IPS-18a (cell line): ENCODE data around the gene PARVA.

Experiments used
- H3K27ac ChIP-seq: one replicate; pipeline ENCODE4 v1.5.1; 2013; ENCODE audit warnings: low read length
- H3K27me3 ChIP-seq: one replicate; pipeline ENCODE4 v1.6.1; 2013; ENCODE audit warnings: mild to moderate bottlenecking, low read length; ENCODE audit not compliant: control insufficient read depth, insufficient read depth
- H3K36me3 ChIP-seq: one replicate; pipeline ENCODE4 v1.6.1; 2013; ENCODE audit warnings: low read depth, low read length; ENCODE audit not compliant: control insufficient read depth
- H3K4me1 ChIP-seq: one replicate; pipeline ENCODE4 v1.6.1; 2013; ENCODE audit warnings: low read depth, low read length; ENCODE audit not compliant: control insufficient read depth
- H3K4me3 ChIP-seq: one replicate; pipeline ENCODE4 v1.5.1; 2013; ENCODE audit warnings: low read length
- H3K9ac ChIP-seq: one replicate; pipeline ENCODE4 v1.6.1; 2013; ENCODE audit warnings: mild to moderate bottlenecking, low read length, moderate library complexity
- H3K9me3 ChIP-seq: one replicate; pipeline ENCODE4 v1.6.1; 2013; ENCODE audit warnings: low read depth, low read length; ENCODE audit not compliant: control insufficient read depth

PARVA gene

DNA sequence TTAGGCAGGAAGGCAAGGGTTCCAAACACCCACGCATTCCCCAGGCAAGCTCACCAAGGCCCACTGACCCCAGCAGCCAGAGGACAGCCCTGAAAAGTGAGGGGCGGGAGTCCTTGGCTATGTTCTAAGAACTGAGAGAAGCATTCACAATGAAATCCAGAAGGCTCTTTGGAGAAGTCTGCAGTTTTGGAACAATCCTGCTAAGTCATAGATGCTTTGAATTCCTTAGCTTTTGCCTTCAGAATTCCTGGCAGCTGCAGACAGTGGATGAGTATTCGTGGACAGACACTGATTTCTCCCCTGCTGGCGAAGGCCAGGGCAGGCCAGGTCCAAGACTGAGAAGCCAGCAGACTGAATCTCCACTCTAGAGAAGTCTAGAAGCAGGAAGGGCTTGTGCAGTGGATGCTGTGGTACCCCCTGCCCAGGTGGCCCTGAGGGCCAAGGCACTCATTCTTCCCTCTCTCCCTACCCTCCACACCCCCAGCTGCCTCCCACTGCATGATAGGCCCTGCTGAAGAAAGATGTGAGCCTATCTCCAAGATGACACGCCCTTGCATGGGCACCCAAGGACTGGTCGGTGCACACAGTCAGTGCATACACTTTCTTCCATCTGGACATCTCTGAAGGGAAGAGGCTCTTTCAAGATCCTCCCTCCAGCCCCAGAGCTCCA lies 163.7 kb downstream of the PARVA start:
- no peaks in the 10 kb centered on the region for H3K27me3 ChIP-seq
- no peaks in the 10 kb centered on the region for H3K36me3 ChIP-seq
- H3K27ac ChIP-seq: no peak overlapping the region
- no peaks in the 10 kb centered on the region for H3K4me1 ChIP-seq
- no peak overlapping the region for H3K4me3 ChIP-seq
- no peaks in the 10 kb centered on the region for H3K9me3 ChIP-seq
- H3K9ac ChIP-seq: no peak overlapping the region

DNA sequence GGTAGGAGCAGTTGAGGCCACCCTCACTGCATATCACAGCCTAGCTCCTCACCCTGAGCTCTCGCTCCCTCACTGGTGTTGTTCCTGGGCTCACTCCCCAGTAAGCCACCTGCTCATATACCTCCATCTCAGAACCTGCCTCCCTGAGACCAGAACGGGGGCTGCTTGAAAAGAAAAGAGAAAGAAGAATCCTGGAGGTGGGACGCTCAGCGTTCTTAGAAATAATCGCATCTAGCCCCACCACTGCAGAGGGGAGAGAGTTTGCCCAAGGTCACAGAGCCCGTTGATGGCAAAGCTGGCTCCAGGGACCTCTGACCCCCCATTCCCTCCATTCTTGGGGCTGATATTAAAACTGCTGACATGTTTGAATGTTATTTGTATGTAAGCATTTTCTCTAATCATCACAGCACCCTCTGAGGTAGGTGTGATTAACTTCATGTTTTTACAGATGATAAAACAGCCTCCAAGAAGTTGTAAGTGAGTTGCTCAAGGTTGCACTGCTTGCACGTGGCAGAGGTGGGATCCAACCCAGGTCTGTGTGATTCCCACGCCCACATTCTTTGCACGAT lies 164.3 kb downstream of the PARVA start:
- Histone ChIP-seq H3K9ac (no peak overlapping the region), H3K27ac (no peak overlapping the region), H3K4me3 (no peak overlapping the region), H3K4me1 (no peaks in the 10 kb centered on the region), H3K36me3 (no peaks in the 10 kb centered on the region), H3K9me3 (no peaks in the 10 kb centered on the region), H3K27me3 (no peaks in the 10 kb centered on the region)

- no peaks in the 10 kb centered on the region for H3K36me3 ChIP-seq
- no peaks in the 10 kb centered on the region for H3K9me3 ChIP-seq
- no peak overlapping the region for H3K9ac ChIP-seq
- H3K27ac ChIP-seq: no peak overlapping the region
- no peaks in the 10 kb centered on the region for H3K4me1 ChIP-seq
- H3K4me3 ChIP-seq: no peak overlapping the region
- no peaks in the 10 kb centered on the region for H3K27me3 ChIP-seq
Measured at GRCh38 chr11:12542186-12542935, 165.0 kb downstream of the PARVA start.

DNA sequence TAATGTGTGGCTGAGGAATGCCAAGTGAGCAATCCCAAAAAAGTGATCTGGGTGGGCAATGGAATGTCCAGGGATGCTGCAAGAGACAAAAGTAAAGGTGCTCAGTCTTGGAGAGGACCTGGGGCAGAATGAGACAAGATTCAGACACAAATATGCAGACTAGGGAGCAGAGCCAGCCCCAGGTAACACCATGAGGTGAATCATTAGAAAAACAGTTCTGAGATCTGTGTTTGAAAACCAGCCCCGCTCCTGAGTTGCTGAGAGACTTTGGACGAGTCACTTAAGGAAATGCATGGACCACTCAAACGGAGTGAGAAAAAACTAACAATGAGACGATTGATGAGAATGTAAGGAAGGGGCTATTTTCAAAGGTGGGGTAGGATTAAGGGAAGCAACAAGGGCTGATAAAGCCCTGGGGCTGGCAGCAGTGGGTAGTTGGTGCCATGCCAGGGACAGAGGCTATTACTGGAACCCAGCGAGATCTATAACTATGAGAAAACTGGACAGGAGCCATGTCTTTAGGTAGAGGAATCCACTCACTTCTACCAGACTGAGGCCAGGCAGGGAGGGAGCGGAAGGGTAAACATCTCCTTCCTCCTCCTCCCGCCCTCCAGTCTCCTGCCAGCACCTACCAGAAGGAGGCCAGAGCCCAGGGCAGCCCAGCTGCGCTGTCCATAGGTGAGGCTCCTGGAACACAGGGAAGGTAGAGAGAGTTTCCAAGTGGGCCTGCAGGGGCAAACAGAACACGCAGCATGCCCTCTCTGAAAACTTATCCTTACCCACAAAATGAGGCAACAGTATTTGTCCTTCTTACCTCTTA lies 166.4 kb downstream of the PARVA start:
- Histone ChIP-seq H3K9me3 (no peaks in the 10 kb centered on the region), H3K4me1 (no peaks in the 10 kb centered on the region), H3K9ac (no peak overlapping the region), H3K4me3 (no peak overlapping the region), H3K27ac (no peak overlapping the region), H3K27me3 (no peaks in the 10 kb centered on the region), H3K36me3 (no peaks in the 10 kb centered on the region)

DNA sequence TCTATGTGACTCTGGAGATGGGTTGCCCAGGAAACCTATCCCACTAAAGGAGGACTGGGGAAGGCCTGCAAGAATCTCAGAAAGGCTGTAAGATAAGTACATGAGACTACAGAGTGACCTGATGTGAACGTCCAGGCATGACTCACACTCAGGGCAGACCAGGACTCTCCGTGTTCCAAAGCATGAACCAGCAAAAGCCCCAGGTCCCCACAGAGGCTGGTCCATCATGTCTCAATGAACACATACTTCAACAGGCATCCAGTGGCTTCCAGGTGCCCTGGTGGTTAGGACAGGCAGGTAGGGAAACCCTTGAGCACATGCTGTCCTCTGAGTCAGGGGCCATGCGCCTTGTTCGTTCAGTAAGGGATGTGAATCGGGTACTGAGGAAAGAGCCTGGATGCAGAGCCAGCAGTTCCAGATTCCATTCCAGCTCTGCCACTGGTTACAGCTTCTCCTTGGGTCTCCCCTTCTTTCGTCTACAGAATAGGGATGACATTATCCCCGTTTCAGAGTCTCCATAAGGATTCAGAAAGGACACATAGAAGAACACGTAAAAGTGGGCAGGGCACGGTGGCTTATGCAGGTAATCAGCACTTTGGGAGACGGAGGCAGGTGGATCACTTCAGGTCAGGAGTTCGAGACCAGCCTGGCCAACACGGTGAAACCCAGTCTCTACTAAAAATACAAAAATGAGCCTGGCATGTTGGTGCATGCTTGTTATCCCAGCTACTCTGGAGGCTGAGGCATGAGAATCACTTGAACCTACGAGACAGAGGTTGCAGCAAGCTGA lies 167.8 kb downstream of the PARVA start:
- Histone ChIP-seq H3K4me3 (no peak overlapping the region), H3K27ac (no peak overlapping the region), H3K9ac (no peak overlapping the region), H3K36me3 (no peaks in the 10 kb centered on the region), H3K9me3 (no peaks in the 10 kb centered on the region), H3K4me1 (no peaks in the 10 kb centered on the region), H3K27me3 (no peaks in the 10 kb centered on the region)

DNA sequence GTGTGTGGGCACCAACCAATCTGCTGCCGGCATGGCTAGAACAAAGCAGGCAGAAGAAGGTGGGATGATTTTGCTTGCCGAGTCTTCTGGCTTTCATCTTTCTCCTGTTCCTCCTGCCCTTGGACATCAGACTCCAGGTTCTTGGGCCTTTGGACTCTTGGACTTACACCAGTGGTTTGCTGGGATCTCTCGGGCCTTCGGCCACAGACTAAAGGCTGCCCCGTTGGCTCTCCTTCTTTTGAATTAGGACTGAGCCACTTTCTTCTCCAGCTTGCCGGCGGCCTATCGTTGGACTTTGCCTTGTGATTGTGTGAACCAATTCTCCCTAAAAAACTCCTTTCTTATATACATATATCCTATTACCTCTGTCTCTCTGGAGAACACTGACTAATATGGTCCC lies 168.8 kb downstream of the PARVA start:
- Histone ChIP-seq H3K4me1 (no peaks in the 10 kb centered on the region), H3K27me3 (no peaks in the 10 kb centered on the region), H3K9ac (no peak overlapping the region), H3K27ac (no peak overlapping the region), H3K36me3 (no peaks in the 10 kb centered on the region), H3K9me3 (no peaks in the 10 kb centered on the region), H3K4me3 (no peak overlapping the region)

GRCh38 chr11:12546660-12547059 lies 169.3 kb downstream of the PARVA start:
- no peak overlapping the region for H3K4me3 ChIP-seq
- no peaks in the 10 kb centered on the region for H3K4me1 ChIP-seq
- no peaks in the 10 kb centered on the region for H3K27me3 ChIP-seq
- no peak overlapping the region for H3K9ac ChIP-seq
- H3K36me3 ChIP-seq: no peaks in the 10 kb centered on the region
- H3K27ac ChIP-seq: no peak overlapping the region
- no peaks in the 10 kb centered on the region for H3K9me3 ChIP-seq

DNA sequence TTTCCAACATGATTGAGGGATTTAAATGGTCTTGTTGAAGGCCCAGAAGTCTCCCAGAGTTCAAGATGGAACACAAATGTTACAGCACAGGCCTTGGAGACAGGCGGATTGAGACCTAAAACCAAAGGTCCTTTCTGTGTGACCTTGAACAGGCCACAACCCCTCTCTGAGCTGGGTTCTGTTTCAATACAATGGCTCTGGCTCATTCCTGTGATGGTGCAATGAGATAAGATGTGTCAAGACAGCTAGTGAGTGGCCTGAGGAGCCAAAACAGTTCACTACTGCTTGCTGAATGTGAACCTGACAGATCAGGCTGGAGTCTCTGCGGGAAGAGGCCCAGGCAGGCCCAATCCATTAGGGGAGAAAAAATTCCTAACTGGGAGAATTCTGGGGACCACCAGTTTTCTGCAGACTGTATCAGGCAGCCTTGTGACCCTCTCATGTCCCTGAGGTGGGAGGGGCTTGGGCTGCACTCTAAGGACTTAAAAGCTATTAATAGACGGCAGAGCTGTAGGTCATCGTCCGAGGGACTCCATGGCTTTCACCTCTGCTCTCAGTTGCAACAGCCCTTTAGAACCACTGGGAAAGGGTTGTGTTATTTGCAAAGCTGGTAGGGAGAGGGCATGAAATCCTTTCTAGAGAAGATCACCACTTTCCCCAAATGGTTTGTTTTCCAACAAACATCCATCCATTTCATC lies 170.7 kb downstream of the PARVA start:
- H3K4me3 ChIP-seq: no peak overlapping the region
- no peaks in the 10 kb centered on the region for H3K27me3 ChIP-seq
- H3K4me1 ChIP-seq: no peaks in the 10 kb centered on the region
- H3K27ac ChIP-seq: no peak overlapping the region
- no peak overlapping the region for H3K9ac ChIP-seq
- H3K36me3 ChIP-seq: no peaks in the 10 kb centered on the region
- H3K9me3 ChIP-seq: no peaks in the 10 kb centered on the region

DNA sequence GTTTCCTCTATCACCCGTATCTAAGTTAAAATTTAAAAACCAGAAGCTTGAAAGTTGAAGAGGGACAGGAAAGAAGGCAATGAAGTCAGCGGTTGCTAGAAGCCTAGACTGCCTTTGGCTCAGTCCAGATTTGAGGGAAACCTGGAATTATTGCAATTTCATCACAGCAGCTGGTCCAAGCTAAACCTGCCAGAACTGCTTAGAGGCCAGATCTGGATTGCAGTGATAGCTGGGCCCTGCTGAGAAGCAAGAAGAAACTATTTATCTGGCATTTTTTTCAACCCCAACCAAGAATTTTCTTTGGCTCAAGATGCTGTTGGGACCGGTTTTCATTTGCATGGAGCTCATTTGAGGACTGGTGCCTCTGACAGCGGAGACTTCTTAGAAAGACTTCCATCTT lies 175.3 kb downstream of the PARVA start:
- H3K9ac ChIP-seq: no peak overlapping the region
- H3K27ac ChIP-seq: no peak overlapping the region
- no peaks in the 10 kb centered on the region for H3K9me3 ChIP-seq
- peaks cover 21% of the 10 kb centered on the region for H3K4me1 ChIP-seq
- H3K4me3 ChIP-seq: no peak overlapping the region
- H3K36me3 ChIP-seq: no peaks in the 10 kb centered on the region
- no peaks in the 10 kb centered on the region for H3K27me3 ChIP-seq

DNA sequence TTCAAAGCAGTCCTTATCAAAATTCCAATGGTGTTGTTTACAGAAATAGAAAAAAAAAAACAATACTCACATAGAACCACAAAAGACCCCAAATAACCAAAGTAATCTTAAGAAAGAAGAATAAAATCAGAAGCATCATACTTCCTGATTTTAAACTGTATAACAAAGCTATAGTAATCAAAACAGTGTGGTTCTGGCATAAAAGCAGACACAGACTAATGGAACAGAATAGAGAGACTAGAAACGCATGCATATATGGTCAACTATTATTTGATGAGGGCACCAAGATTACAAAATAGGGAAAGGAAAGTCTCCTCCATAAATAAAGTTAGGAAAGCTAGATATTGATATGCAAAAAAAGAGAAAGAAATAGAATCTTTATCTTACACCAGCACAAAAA lies 176.8 kb downstream of the PARVA start:
- no peak overlapping the region for H3K9ac ChIP-seq
- no peak overlapping the region for H3K27ac ChIP-seq
- H3K36me3 ChIP-seq: no peaks in the 10 kb centered on the region
- H3K9me3 ChIP-seq: no peaks in the 10 kb centered on the region
- H3K27me3 ChIP-seq: no peaks in the 10 kb centered on the region
- H3K4me3 ChIP-seq: no peak overlapping the region
- peaks cover 21% of the 10 kb centered on the region for H3K4me1 ChIP-seq
